GM23248 (cell line): ENCODE results near the gene FABP7.

Experiments used
- EZH2 ChIP-seq: fragments of 200-600 bp; sonication (generic); IDR thresholded peaks from 2 replicates; pipeline ENCODE4 v1.6.1; 2018; ENCODE audit warnings: antibody characterized with exemption, mild to moderate bottlenecking; ENCODE audit not compliant: insufficient read depth, poor library complexity, severe bottlenecking
- EZH2phosphoT487 ChIP-seq: fragments of 200-600 bp; sonication (generic); IDR thresholded peaks from 2 replicates; pipeline ENCODE4 v1.6.1; 2018; ENCODE audit warnings: antibody characterized with exemption, moderate library complexity, mild to moderate bottlenecking, low read depth; ENCODE audit not compliant: insufficient read depth

DNA sequence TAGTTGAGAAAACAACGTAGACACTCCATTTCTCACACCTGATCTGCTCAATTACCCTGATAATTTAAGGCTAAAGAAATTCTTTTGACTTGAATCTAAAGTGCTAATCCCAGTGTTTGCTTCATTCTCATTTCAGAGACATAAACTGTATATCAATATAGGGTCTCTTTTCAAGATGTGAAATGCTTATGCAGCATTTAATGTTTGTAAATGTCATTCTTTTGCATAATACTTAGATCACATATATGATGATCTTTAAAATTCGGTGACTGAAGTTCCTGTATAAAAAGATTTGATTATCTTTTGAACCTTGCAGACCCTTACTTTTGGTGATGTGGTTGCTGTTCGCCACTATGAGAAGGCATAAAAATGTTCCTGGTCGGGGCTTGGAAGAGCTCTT lies 3.9 kb downstream of the FABP7 start:
- no peak for TF ChIP-seq EZH2phosphoT487
- TF ChIP-seq EZH2 = no peak
